ENCODE measurements around the gene FOXI1. TPM values are rescaled to one million over a fixed set of nuclear protein-coding genes. Genes with fewer than 3 reads are reported as not detected.
"Not testable (repeated sequence)": the region's sequence is repeated elsewhere in the genome, so short reads cannot be mapped to it uniquely, and the experiment has no call there.

The FOXI1 gene
- total RNA-seq, 4 donors from 2014 or later, result not detected

DNA sequence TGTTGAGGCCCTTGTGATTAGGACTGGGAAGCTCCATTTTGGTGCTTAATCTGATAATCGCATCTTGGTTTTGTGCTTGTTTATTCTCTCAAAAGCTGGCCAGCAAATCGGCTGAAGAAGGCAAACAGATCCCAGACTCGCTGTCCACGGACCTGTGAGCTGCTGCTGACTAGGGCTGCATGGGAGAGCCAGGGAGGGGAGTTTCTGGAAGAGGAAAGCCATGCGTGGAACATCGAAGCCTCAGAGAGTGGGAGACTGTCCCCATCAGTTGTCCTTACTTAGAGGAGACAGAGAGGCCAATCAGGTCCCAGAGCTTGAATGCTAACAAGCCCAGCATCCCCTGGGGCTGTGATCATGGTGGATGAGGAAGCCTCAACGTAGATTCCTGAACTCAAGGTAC is 23.0 kb upstream of the FOXI1 start:
- Histone ChIP-seq H3K4me1 (no peaks in the 10 kb centered on the region), H3K9me3 (no peaks in the 10 kb centered on the region), H3K36me3 (no peaks in the 10 kb centered on the region), H3K27me3 (no peaks in the 10 kb centered on the region), H3K4me3 (no peak overlapping the region), H3K27ac (no peak overlapping the region)
- ATAC-seq, result no peak
- TF ChIP-seq EP300 (IDR thresholded peaks at IDR 0.05) (no peak), POLR2AphosphoS5 (IDR thresholded peaks at IDR 0.05) (no peak), POLR2A (IDR thresholded peaks at IDR 0.05) (no peak)
- TF ChIP-seq, protein P1, sequence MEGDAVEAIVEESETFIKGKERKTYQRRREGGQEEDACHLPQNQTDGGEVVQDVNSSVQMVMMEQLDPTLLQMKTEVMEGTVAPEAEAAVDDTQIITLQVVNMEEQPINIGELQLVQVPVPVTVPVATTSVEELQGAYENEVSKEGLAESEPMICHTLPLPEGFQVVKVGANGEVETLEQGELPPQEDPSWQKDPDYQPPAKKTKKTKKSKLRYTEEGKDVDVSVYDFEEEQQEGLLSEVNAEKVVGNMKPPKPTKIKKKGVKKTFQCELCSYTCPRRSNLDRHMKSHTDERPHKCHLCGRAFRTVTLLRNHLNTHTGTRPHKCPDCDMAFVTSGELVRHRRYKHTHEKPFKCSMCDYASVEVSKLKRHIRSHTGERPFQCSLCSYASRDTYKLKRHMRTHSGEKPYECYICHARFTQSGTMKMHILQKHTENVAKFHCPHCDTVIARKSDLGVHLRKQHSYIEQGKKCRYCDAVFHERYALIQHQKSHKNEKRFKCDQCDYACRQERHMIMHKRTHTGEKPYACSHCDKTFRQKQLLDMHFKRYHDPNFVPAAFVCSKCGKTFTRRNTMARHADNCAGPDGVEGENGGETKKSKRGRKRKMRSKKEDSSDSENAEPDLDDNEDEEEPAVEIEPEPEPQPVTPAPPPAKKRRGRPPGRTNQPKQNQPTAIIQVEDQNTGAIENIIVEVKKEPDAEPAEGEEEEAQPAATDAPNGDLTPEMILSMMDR (IDR thresholded peaks at IDR 0.05), result no peak
- WGBS, 2 donors (ENCODE audit: low coverage in 1 of 2), result 90% methylated on average over 2 of the region's 7 CpGs; no CpG with 5 or more reads in 1 of the 2 donors

DNA sequence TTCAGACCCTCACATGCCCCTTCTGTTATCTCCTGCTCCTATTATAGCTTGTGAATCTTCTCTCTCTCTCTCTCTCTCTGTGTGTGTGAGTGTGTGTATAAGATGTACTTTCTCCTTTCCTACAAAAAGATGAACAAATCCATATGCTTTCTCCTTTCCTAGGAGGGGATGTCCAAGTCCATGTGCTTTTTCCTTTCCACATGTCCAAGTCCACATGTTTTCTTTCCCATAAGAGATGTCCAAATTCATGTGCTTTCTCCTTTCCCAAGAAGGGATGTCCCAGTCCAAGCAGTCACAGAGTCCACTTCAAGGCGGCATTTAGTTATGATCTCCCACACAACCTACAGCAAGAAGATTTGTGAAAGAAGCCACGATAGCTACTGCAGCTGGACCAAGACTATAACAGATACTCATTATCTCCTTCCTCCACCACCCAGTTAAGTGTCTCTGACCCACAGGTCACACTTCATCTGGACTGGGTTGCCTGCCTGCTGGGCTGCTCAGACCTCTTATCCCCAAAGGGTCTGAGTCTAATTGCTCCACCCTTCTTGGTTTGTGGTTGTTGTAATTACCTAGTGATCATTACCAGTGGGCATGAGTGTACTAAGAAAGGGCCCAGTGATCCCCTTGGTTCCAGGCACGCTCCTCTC is 18.4 kb upstream of the FOXI1 start:
- Histone ChIP-seq H3K9me3 (no peaks in the 10 kb centered on the region), H3K27me3 (no peaks in the 10 kb centered on the region), H3K4me3 (no peak overlapping the region), H3K4me1 (no peaks in the 10 kb centered on the region), H3K27ac (no peak overlapping the region), H3K36me3 (no peaks in the 10 kb centered on the region)
- TF ChIP-seq POLR2AphosphoS5 (IDR thresholded peaks at IDR 0.05) (no peak), EP300 (IDR thresholded peaks at IDR 0.05) (no peak), POLR2A (IDR thresholded peaks at IDR 0.05) (no peak)
- TF ChIP-seq, protein P1 (IDR thresholded peaks at IDR 0.05), result no peak
- ATAC-seq, result no peak
- 60 to 78% methylated on average over 1 to 3 of the region's 3 CpGs for WGBS, 2 donors (ENCODE audit: low coverage in 1 of 2)

DNA sequence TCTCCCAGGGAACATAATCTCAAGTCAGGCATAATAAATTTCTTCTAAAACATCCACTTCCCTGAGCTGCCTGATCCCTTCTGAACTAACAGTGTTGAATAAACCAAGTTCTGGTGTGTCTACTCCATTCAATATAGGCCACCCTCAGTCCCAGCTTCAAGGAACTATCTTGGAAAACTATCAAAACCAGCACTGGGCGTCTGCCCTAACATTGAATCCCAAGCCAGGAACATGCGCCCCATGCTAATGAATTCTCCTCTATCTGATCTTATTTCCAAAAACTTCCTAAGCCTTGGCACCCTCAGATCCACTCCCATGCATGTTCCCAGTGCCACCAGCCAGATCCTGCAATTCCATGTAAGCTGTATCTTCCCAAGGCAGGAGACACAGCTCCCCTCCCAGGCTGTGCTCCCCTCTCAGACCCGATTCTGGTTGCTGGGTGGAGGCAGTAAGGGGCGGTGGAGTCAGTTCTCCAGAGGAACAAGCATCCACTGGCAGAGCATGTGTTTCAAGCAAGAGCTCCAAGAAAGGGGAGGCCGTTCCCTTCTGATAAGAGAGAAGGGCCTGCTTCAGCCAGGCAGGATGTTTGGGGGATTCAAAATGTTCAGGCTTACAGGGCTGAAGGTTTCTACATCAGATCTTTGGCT is 13.1 kb upstream of the FOXI1 start:
- ATAC-seq, result no peak
- Histone ChIP-seq H3K36me3 (no peaks in the 10 kb centered on the region), H3K9me3 (no peaks in the 10 kb centered on the region), H3K27ac (no peak overlapping the region), H3K4me3 (no peak overlapping the region), H3K4me1 (no peaks in the 10 kb centered on the region), H3K27me3 (no peaks in the 10 kb centered on the region)
- TF ChIP-seq EP300 (IDR thresholded peaks at IDR 0.05) (no peak), POLR2AphosphoS5 (IDR thresholded peaks at IDR 0.05) (no peak)
- 67 to 71% methylated on average over 2 of the region's 5 CpGs for WGBS, 2 donors (ENCODE audit: low coverage in 1 of 2)

DNA sequence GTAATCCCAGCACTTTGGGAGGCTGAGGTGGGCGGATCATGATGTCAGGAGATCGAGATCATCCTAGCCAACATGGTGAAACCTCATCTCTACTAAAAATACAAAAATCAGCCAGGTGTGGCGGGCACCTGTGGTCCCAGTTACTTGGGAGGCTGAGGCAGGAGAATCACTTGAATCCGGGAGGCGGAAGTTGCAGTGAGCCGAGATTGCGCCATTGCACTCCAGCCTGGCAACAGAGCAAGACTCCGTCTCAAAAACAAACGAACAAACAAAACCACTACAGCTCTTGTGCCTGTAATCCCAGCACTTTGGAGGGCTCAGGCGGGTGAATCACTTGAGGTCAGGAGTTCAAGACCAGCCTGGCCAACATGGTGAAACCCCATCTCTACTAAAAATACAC is 11.4 kb upstream of the FOXI1 start:
- not testable (repeated sequence) for ATAC-seq

DNA sequence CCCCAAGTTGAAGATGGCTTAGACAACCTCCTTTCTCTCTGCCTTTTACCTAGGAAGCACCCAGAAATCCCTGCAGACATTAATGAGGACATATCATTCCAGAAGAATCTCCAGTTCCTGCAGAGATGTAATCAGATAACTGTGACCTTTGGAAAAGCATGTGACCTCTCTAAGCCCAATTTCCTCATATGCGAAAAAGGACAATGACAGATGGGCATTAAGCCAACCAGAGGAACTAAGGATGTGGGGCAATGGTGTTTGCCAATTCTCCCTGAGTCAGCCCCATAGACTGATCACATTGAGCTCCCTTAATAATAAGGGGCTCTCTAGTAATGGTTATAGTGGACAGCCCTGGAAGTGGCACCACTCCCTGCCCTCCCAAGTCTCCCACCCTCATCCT is 10.1 kb upstream of the FOXI1 start:
- Histone ChIP-seq H3K27me3 (no peaks in the 10 kb centered on the region), H3K9me3 (no peaks in the 10 kb centered on the region), H3K27ac (no peak overlapping the region), H3K4me3 (no peak overlapping the region), H3K4me1 (peaks cover 0 to 7% (median 0%) of the 10 kb centered on the region in 3 donors), H3K36me3 (no peaks in the 10 kb centered on the region)
- TF ChIP-seq, protein P1 (IDR thresholded peaks at IDR 0.05), result no peak
- no peak for TF ChIP-seq POLR2AphosphoS5 (IDR thresholded peaks at IDR 0.05)
- no peak for ATAC-seq
- 33 to 100% methylated on average over 1 of the region's 1 CpG for WGBS, 2 donors (ENCODE audit: low coverage in 1 of 2)

More for the DNA sequence above, 11.4 kb upstream of the FOXI1 start:
- H3K9me3 ChIP-seq, H3K4me1 ChIP-seq, H3K27ac ChIP-seq, H3K36me3 ChIP-seq, H3K27me3 ChIP-seq, H3K4me3 ChIP-seq: not testable (repeated sequence)
- WGBS, 2 donors (ENCODE audit: low coverage in 1 of 2), result 84 to 100% methylated on average over 1 to 4 of the region's 10 CpGs

DNA sequence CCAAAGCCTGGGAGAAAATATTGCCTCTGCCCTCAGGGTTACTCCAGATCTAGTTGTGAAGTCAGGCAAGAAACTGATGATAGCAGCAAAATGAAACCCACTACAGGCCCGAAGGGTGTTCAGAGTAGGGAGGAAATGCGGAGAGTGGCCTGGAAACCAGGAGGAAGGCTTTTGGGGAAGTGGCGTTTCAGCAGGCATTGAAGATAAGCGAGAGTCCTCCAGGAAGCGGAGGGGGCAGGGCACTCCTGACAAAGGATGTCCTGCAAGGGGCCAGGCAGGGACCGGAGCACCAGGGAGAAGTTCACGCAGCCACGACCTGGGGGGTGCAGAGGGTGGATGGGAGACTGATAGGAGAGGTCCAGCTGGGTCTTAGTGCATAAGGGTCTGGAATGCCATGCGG is 7.8 kb upstream of the FOXI1 start:
- H3K9me3 ChIP-seq, result no peaks in the 10 kb centered on the region
- peaks cover 0 to 8% (median 0%) of the 10 kb centered on the region in 3 donors for H3K4me1 ChIP-seq
- no peak overlapping the region for H3K4me3 ChIP-seq
- no peaks in the 10 kb centered on the region for H3K36me3 ChIP-seq
- TF ChIP-seq, protein P1 (IDR thresholded peaks at IDR 0.05), result no peak
- TF ChIP-seq POLR2AphosphoS5 (IDR thresholded peaks at IDR 0.05) (no peak), POLR2A (IDR thresholded peaks at IDR 0.05) (no peak), EP300 (IDR thresholded peaks at IDR 0.05) (no peak)
- 60 to 100% methylated on average over 1 to 2 of the region's 9 CpGs for WGBS, 2 donors (ENCODE audit: low coverage in 1 of 2)
- no peaks in the 10 kb centered on the region for H3K27me3 ChIP-seq
- H3K27ac ChIP-seq, result no peak overlapping the region
- ATAC-seq, result no peak

All from gastroesophageal sphincter (tissue), 4 donors.